Neural crest cell (in vitro differentiated cells): ENCODE data around the gene TMEM80. TPM values are rescaled to one million over a fixed set of nuclear protein-coding genes. Genes with fewer than 3 reads are reported as not detected.
A peak's percentile ranks its signal among the peaks of the same experiment; 100 is the strongest.

ENCODE experiments used
- DNase-seq: peaks from one replicate; pipeline ENCODE4 v3.0.0; 2021; ENCODE audit warnings: low read depth, mixed read lengths, low spot score
- H3K27ac Mint-ChIP-seq: one replicate; pipeline ENCODE4 v1.8.0; 2021; ENCODE audit warnings: mild to moderate bottlenecking, mixed read lengths; ENCODE audit not compliant: unreplicated experiment
- H3K27me3 Mint-ChIP-seq: 2 replicates; pipeline ENCODE4 v1.8.0; 2021; ENCODE audit warnings: low read depth, mild to moderate bottlenecking, mixed read lengths
- H3K36me3 Mint-ChIP-seq: 2 replicates; pipeline ENCODE4 v1.8.0; 2021; ENCODE audit warnings: low read depth, mild to moderate bottlenecking, mixed read lengths
- H3K4me1 Mint-ChIP-seq: 2 replicates; pipeline ENCODE4 v1.8.0; 2021; ENCODE audit warnings: mixed read lengths
- H3K4me3 Mint-ChIP-seq: one replicate; pipeline ENCODE4 v1.8.0; 2021; ENCODE audit warnings: mild to moderate bottlenecking, mixed read lengths
- H3K9me3 Mint-ChIP-seq: 2 replicates; pipeline ENCODE4 v1.8.0; 2021; ENCODE audit warnings: mixed read lengths
- total RNA-seq: library from RNA; stranded (reverse); gene quantifications from 2 replicates; pipeline ENCODE4 v1.2.1, GENCODE V29; 2021
- TF ChIP-seq, protein P1 (sequence below): fragments of 200-600 bp; sonication (generic); conservative IDR thresholded peaks from 2 replicates; pipeline ENCODE4 v1.5.0; 2021; ENCODE audit warnings: antibody characterized with exemption, mild to moderate bottlenecking

The TMEM80 gene
- total RNA-seq, 1 donor from 2014 or later = 26.8 TPM

GRCh38 chr11:660281-660680, 35.3 kb upstream of the TMEM80 start:
- no peak overlapping the region for H3K27ac Mint-ChIP-seq

GRCh38 chr11:660681-661444, 34.8 kb upstream of the TMEM80 start:
- H3K27ac Mint-ChIP-seq = no peak overlapping the region
- H3K4me3 Mint-ChIP-seq = no peak overlapping the region
- peaks cover 5% of the 10 kb centered on the region for H3K36me3 Mint-ChIP-seq
- H3K9me3 Mint-ChIP-seq = no peaks in the 10 kb centered on the region
- TF ChIP-seq, protein P1, sequence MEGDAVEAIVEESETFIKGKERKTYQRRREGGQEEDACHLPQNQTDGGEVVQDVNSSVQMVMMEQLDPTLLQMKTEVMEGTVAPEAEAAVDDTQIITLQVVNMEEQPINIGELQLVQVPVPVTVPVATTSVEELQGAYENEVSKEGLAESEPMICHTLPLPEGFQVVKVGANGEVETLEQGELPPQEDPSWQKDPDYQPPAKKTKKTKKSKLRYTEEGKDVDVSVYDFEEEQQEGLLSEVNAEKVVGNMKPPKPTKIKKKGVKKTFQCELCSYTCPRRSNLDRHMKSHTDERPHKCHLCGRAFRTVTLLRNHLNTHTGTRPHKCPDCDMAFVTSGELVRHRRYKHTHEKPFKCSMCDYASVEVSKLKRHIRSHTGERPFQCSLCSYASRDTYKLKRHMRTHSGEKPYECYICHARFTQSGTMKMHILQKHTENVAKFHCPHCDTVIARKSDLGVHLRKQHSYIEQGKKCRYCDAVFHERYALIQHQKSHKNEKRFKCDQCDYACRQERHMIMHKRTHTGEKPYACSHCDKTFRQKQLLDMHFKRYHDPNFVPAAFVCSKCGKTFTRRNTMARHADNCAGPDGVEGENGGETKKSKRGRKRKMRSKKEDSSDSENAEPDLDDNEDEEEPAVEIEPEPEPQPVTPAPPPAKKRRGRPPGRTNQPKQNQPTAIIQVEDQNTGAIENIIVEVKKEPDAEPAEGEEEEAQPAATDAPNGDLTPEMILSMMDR = no peak
- no peak for DNase-seq
- no peaks in the 10 kb centered on the region for H3K27me3 Mint-ChIP-seq
- H3K4me1 Mint-ChIP-seq = peaks cover 5% of the 10 kb centered on the region

More at GRCh38 chr11:660281-660680, 35.3 kb upstream of the TMEM80 start:
- Mint-ChIP-seq H3K4me3 (no peak overlapping the region), H3K36me3 (peaks cover 4% of the 10 kb centered on the region), H3K9me3 (no peaks in the 10 kb centered on the region), H3K4me1 (peaks cover 5% of the 10 kb centered on the region), H3K27me3 (no peaks in the 10 kb centered on the region)
- TF ChIP-seq, protein P1 = no peak
- no peak for DNase-seq

DNA sequence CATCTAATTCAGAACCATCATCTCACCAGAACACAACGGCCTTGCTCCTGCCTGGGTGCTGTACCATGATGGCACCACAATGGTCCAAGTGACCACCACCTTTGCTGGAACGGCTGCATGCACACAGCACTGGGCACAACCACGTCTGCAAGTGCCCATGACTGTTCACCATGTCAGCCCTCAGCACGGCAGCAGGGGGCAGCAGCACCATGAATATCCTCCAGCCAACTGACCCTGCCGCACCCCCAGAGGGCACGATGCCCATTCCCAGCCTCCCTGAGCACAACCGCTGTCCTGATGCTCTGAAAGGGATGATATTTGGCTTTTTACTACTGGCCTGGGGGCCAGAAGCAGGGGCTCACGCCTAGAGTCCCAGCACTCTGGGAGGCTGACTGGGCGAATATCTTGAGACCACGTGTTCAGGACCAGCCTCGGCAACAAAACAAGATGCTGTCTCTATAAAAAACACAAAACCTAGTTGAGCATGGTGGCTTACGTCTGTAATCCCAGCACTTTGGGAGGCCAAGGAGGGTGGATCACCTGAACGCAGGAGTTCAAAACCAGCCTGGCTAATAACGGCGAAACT, 32.8 kb upstream of the TMEM80 start:
- peak; percentile 47 for DNase-seq
- TF ChIP-seq, protein P1 = peak; percentile 79
- H3K36me3 Mint-ChIP-seq = peaks cover 5% of the 10 kb centered on the region
- H3K4me3 Mint-ChIP-seq = no peak overlapping the region
- H3K4me1 Mint-ChIP-seq = peaks cover 5% of the 10 kb centered on the region
- H3K9me3 Mint-ChIP-seq = no peaks in the 10 kb centered on the region
- H3K27me3 Mint-ChIP-seq = no peaks in the 10 kb centered on the region
- no peak overlapping the region for H3K27ac Mint-ChIP-seq

- DNase-seq = no peak
- H3K36me3 Mint-ChIP-seq = peaks cover 5% of the 10 kb centered on the region
- no peaks in the 10 kb centered on the region for H3K27me3 Mint-ChIP-seq
- H3K9me3 Mint-ChIP-seq = no peaks in the 10 kb centered on the region
- TF ChIP-seq, protein P1 = no peak
- H3K4me1 Mint-ChIP-seq = peaks cover 5% of the 10 kb centered on the region
- no peak overlapping the region for H3K27ac Mint-ChIP-seq
- H3K4me3 Mint-ChIP-seq = no peak overlapping the region
Observed at GRCh38 chr11:665062-665703, 30.4 kb upstream of the TMEM80 start.

GRCh38 chr11:665704-666281, 29.8 kb upstream of the TMEM80 start:
- no peak for DNase-seq
- H3K27me3 Mint-ChIP-seq = no peaks in the 10 kb centered on the region
- TF ChIP-seq, protein P1 = no peak
- H3K4me1 Mint-ChIP-seq = peaks cover 5% of the 10 kb centered on the region
- no peak overlapping the region for H3K4me3 Mint-ChIP-seq
- H3K36me3 Mint-ChIP-seq = peaks cover 5% of the 10 kb centered on the region
- H3K9me3 Mint-ChIP-seq = no peaks in the 10 kb centered on the region
- no peak overlapping the region for H3K27ac Mint-ChIP-seq
